Measurements from ENCODE around the gene MSRB2. TPM values are rescaled to one million over a fixed set of nuclear protein-coding genes. Genes with fewer than 3 reads are reported as not detected.

The MSRB2 gene
- polyA plus RNA-seq, 4 donors, result 20.3 to 36.0 (median 24.7) TPM

DNA sequence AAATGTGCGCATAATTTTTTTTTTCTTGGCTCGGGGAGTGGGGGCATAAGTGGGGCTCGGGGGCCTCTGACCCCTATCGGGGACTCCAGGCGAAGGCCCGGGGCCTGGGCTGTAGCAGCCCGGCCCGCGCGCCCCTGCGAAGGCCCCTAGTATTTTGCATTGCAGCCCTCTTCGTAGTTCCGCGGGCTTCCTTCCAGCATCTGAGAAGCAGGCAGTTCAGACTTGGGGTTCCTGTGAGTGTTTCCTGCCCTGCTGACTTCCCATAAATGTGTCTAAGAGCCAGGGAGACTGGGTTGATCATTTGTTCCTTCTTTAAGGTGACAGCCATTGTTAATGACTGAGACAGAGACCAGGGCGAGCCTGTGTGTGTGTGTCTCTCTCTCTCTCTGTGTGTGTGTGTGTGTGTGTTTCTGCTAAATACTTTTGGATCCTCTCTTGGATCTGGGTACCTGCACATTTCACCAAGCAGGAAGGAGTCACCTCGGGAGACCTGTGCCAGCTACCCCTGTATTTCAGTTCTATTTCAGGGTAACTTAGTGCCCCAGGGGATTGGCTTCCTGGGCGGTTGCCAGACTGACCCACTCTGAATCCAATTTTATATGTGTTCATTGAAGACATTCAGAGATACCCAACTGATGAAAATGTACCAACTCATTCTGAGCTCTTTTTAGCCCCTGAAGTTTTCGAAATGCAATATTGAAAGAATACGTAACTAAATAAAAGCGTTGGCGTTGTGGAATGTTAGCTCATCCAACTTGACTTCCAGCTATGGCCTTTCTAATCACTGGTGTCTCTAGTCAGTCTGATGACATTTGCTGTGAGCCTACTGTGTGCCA, 805 bp downstream of the MSRB2 start:
- Histone ChIP-seq H3K27ac (ENCODE audit: low read depth in 1 of 3, low read length in 2 of 3) (peak overlapping the region; percentile 84 to 90 (median 85)), H3K9me3 (ENCODE audit: control insufficient read depth in 2 of 2, insufficient read depth in 1 of 2, low read depth in 1 of 2, low read length in 1 of 2) (peaks cover 0 to 5% of the 10 kb centered on the region in 2 donors), H3K4me3 (ENCODE audit: low read depth in 1 of 3, low read length in 3 of 3) (peak overlapping the region; percentile 50 to 83 (median 74)), H3K4me1 (ENCODE audit: control insufficient read depth in 3 of 3, insufficient read depth in 2 of 3, low read depth in 1 of 3, low read length in 2 of 3) (peaks cover 3 to 17% (median 13%) of the 10 kb centered on the region in 3 donors), H3K36me3 (ENCODE audit: control insufficient read depth in 3 of 3, insufficient read depth in 2 of 3, low read depth in 1 of 3, low read length in 3 of 3) (peaks cover 0 to 6% (median 0%) of the 10 kb centered on the region in 3 donors), H3K27me3 (ENCODE audit: control insufficient read depth in 3 of 3, insufficient read depth in 3 of 3, low read length in 3 of 3) (no peaks in the 10 kb centered on the region)
- DNase-seq, result peak; percentile 53 to 77
- no peak for FAIRE-seq
- 16 to 20% (median 19%) methylated on average over 21 of the region's 21 CpGs for WGBS, 3 donors

- DNase-seq (peak in 1 of 2 donors; percentile 14), FAIRE-seq (no peak)
- Histone ChIP-seq H3K4me3 (ENCODE audit: low read depth in 1 of 3, low read length in 3 of 3) (peak overlapping the region in 1 of 3 donors; percentile 50), H3K36me3 (ENCODE audit: control insufficient read depth in 3 of 3, insufficient read depth in 2 of 3, low read depth in 1 of 3, low read length in 3 of 3) (peaks cover 0 to 6% (median 0%) of the 10 kb centered on the region in 3 donors), H3K27me3 (ENCODE audit: control insufficient read depth in 3 of 3, insufficient read depth in 3 of 3, low read length in 3 of 3) (no peaks in the 10 kb centered on the region), H3K4me1 (ENCODE audit: control insufficient read depth in 3 of 3, insufficient read depth in 2 of 3, low read depth in 1 of 3, low read length in 2 of 3) (peaks cover 3 to 17% (median 13%) of the 10 kb centered on the region in 3 donors), H3K27ac (ENCODE audit: low read depth in 1 of 3, low read length in 2 of 3) (peak overlapping the region in 2 of 3 donors; percentile 84 to 85), H3K9me3 (ENCODE audit: control insufficient read depth in 2 of 2, insufficient read depth in 1 of 2, low read depth in 1 of 2, low read length in 1 of 2) (peaks cover 0 to 5% of the 10 kb centered on the region in 2 donors)
- 42 to 63% (median 62%) methylated on average over 8 of the region's 8 CpGs for WGBS, 3 donors
Observed at GRCh38 chr10:23096802-23097549, 1.6 kb downstream of the MSRB2 start.

GRCh38 chr10:23099079-23099478, 3.7 kb downstream of the MSRB2 start:
- peaks cover 0 to 5% of the 10 kb centered on the region in 2 donors for H3K9me3 ChIP-seq (ENCODE audit: control insufficient read depth in 2 of 2, insufficient read depth in 1 of 2, low read depth in 1 of 2, low read length in 1 of 2)
- H3K27ac ChIP-seq (ENCODE audit: low read depth in 1 of 3, low read length in 2 of 3), result no peak overlapping the region
- FAIRE-seq (no peak), DNase-seq (no peak)
- H3K27me3 ChIP-seq (ENCODE audit: control insufficient read depth in 3 of 3, insufficient read depth in 3 of 3, low read length in 3 of 3), result no peaks in the 10 kb centered on the region
- no peak overlapping the region for H3K4me3 ChIP-seq (ENCODE audit: low read depth in 1 of 3, low read length in 3 of 3)
- H3K36me3 ChIP-seq (ENCODE audit: control insufficient read depth in 3 of 3, insufficient read depth in 2 of 3, low read depth in 1 of 3, low read length in 3 of 3), result peaks cover 0 to 8% (median 0%) of the 10 kb centered on the region in 3 donors
- WGBS, 3 donors, result 74 to 84% (median 74%) methylated on average over 3 of the region's 3 CpGs
- peaks cover 3 to 17% (median 13%) of the 10 kb centered on the region in 3 donors for H3K4me1 ChIP-seq (ENCODE audit: control insufficient read depth in 3 of 3, insufficient read depth in 2 of 3, low read depth in 1 of 3, low read length in 2 of 3)

- peaks cover 0 to 15% (median 0%) of the 10 kb centered on the region in 3 donors for H3K36me3 ChIP-seq (ENCODE audit: control insufficient read depth in 3 of 3, insufficient read depth in 2 of 3, low read depth in 1 of 3, low read length in 3 of 3)
- no peak for FAIRE-seq
- no peaks in the 10 kb centered on the region for H3K27me3 ChIP-seq (ENCODE audit: control insufficient read depth in 3 of 3, insufficient read depth in 3 of 3, low read length in 3 of 3)
- no peak overlapping the region for H3K4me3 ChIP-seq (ENCODE audit: low read depth in 1 of 3, low read length in 3 of 3)
- WGBS, 3 donors, result 28 to 66% (median 50%) methylated on average over 2 of the region's 2 CpGs
- peaks cover 0 to 5% of the 10 kb centered on the region in 2 donors for H3K9me3 ChIP-seq (ENCODE audit: control insufficient read depth in 2 of 2, insufficient read depth in 1 of 2, low read depth in 1 of 2, low read length in 1 of 2)
- peak overlapping the region; percentile 53 to 78 (median 58) for H3K27ac ChIP-seq (ENCODE audit: low read depth in 1 of 3, low read length in 2 of 3)
- peaks cover 3 to 17% (median 13%) of the 10 kb centered on the region in 3 donors for H3K4me1 ChIP-seq (ENCODE audit: control insufficient read depth in 3 of 3, insufficient read depth in 2 of 3, low read depth in 1 of 3, low read length in 2 of 3)
- DNase-seq, result peak; percentile 86 to 89
Observed at GRCh38 chr10:23099816-23100215, 4.4 kb downstream of the MSRB2 start.

DNA sequence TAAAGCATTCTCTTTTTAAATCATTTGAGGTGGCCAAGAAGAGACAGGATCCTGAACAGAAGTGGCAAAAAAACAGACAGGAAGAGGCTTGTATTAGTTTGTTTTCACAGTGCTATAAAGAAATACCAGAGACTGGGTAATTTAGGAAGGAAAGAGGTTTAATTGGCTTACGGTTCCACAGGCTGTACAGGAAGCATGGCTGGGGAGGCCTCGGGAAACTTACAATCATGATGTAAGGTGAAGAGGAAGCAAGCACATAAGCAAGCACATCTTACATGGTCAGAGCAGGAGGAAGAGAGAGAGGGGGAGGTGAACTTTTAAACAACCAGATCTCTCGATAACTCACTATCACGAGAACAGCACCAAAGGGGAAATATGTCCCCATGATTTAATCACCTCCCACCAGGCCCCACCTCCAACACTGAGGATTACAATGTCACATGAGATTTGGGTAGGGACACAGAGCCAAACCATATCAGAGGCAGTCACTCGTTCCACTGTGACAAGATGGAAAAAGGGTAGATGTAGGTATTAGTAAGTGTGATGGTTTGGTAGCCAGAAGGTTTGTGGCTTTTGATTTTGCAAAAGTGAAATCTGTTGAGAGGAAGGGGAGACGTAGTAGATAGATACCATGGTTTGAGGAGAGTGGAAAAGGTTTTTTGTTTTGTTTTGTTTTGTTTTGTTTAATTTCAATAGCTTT, 5.1 kb downstream of the MSRB2 start:
- no peak for DNase-seq
- peaks cover 3 to 17% (median 13%) of the 10 kb centered on the region in 3 donors for H3K4me1 ChIP-seq (ENCODE audit: control insufficient read depth in 3 of 3, insufficient read depth in 2 of 3, low read depth in 1 of 3, low read length in 2 of 3)
- H3K27me3 ChIP-seq (ENCODE audit: control insufficient read depth in 3 of 3, insufficient read depth in 3 of 3, low read length in 3 of 3), result no peaks in the 10 kb centered on the region
- H3K9me3 ChIP-seq (ENCODE audit: control insufficient read depth in 2 of 2, insufficient read depth in 1 of 2, low read depth in 1 of 2, low read length in 1 of 2), result peaks cover 0 to 5% of the 10 kb centered on the region in 2 donors
- no peak for FAIRE-seq
- H3K36me3 ChIP-seq (ENCODE audit: control insufficient read depth in 3 of 3, insufficient read depth in 2 of 3, low read depth in 1 of 3, low read length in 3 of 3), result peaks cover 0 to 17% (median 0%) of the 10 kb centered on the region in 3 donors
- peak overlapping the region; percentile 44 to 78 (median 57) for H3K27ac ChIP-seq (ENCODE audit: low read depth in 1 of 3, low read length in 2 of 3)
- 60 to 64% (median 61%) methylated on average over 6 of the region's 6 CpGs for WGBS, 3 donors
- no peak overlapping the region for H3K4me3 ChIP-seq (ENCODE audit: low read depth in 1 of 3, low read length in 3 of 3)

GRCh38 chr10:23106331-23107072, 11.1 kb downstream of the MSRB2 start:
- WGBS, 3 donors, result 90 to 95% (median 93%) methylated on average over 10 of the region's 10 CpGs

DNA sequence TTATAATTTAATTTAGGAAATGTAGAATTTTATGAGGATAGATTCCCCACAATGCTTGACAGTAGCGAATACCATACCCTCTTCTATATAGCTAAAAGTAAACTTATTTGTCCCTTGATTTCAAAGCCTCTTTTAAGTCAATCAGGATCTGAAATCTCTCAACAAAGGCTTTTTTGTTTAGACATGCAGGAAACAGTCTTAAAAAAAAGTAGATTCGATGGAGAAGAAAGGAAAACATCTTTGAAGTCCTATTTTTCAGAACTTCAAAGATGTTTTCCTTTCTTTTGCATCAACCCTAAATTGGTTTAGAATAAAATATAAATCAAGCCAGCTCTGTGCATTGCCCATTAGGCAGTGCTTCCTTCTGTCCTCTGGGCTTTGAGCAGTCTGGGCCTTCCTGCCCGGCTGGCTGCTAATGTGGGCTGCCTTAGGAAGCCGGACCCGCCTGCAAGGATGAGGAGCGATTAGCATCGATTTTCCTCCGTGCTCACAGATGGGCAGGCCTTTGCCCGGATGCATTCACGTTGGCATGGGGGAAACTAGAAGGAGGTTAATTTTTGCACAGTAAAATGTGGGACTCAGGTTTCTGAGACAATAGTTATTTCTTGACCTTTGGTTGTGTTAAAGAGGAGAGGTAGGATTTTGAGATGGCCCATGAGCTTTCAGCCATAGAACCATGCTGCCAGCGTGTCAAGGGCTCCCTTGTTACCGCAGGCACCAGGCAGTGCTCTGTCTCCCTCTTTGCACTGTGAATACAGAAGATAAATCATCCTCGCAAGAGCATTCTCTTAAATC, 15.5 kb downstream of the MSRB2 start:
- no peak for FAIRE-seq
- WGBS, 3 donors, result 88 to 89% (median 89%) methylated on average over 13 of the region's 13 CpGs

More at GRCh38 chr10:23106331-23107072, 11.1 kb downstream of the MSRB2 start:
- Histone ChIP-seq H3K9me3 (ENCODE audit: control insufficient read depth in 2 of 2, insufficient read depth in 1 of 2, low read depth in 1 of 2, low read length in 1 of 2) (no peaks in the 10 kb centered on the region), H3K4me1 (ENCODE audit: control insufficient read depth in 3 of 3, insufficient read depth in 2 of 3, low read depth in 1 of 3, low read length in 2 of 3) (no peaks in the 10 kb centered on the region), H3K27ac (ENCODE audit: low read depth in 1 of 3, low read length in 2 of 3) (no peak overlapping the region), H3K4me3 (ENCODE audit: low read depth in 1 of 3, low read length in 3 of 3) (no peak overlapping the region), H3K27me3 (ENCODE audit: control insufficient read depth in 3 of 3, insufficient read depth in 3 of 3, low read length in 3 of 3) (no peaks in the 10 kb centered on the region), H3K36me3 (ENCODE audit: control insufficient read depth in 3 of 3, insufficient read depth in 2 of 3, low read depth in 1 of 3, low read length in 3 of 3) (peaks cover 4 to 43% (median 5%) of the 10 kb centered on the region in 3 donors)
- FAIRE-seq, result no peak
- DNase-seq, result no peak

More for the DNA sequence above, 15.5 kb downstream of the MSRB2 start:
- H3K9me3 ChIP-seq (ENCODE audit: control insufficient read depth in 2 of 2, insufficient read depth in 1 of 2, low read depth in 1 of 2, low read length in 1 of 2), result no peaks in the 10 kb centered on the region
- no peak overlapping the region for H3K4me3 ChIP-seq (ENCODE audit: low read depth in 1 of 3, low read length in 3 of 3)
- no peaks in the 10 kb centered on the region for H3K27me3 ChIP-seq (ENCODE audit: control insufficient read depth in 3 of 3, insufficient read depth in 3 of 3, low read length in 3 of 3)
- DNase-seq, result no peak
- H3K4me1 ChIP-seq (ENCODE audit: control insufficient read depth in 3 of 3, insufficient read depth in 2 of 3, low read depth in 1 of 3, low read length in 2 of 3), result no peaks in the 10 kb centered on the region
- H3K27ac ChIP-seq (ENCODE audit: low read depth in 1 of 3, low read length in 2 of 3), result no peak overlapping the region
- peaks cover 4 to 41% (median 8%) of the 10 kb centered on the region in 3 donors for H3K36me3 ChIP-seq (ENCODE audit: control insufficient read depth in 3 of 3, insufficient read depth in 2 of 3, low read depth in 1 of 3, low read length in 3 of 3)
